H1 (cell line): ENCODE results near the gene CARM1.

Experiments
- CTCF ChIP-seq, 3 experiments: IDR thresholded peaks; 1 replicate in 2 of 3; 2 replicates in 1 of 3; pipeline versions ENCODE4 v1.5.1 to v1.6.1; 2011; ENCODE audit warnings: low read length in 3 of 3, mild to moderate bottlenecking in 3 of 3, inconsistent platforms in 2 of 3, low read depth in 1 of 3, moderate library complexity in 1 of 3; ENCODE audit not compliant: insufficient read depth in 1 of 3; ENCODE audit errors: control extremely low read depth in 1 of 3
- EP300 ChIP-seq, 2 experiments: IDR thresholded peaks; 1 replicate in 1 of 2; 2 replicates in 1 of 2; pipeline ENCODE4 v1.6.1; 2011 to 2012; ENCODE audit warnings: low read depth in 2 of 2, low read length in 2 of 2, mild to moderate bottlenecking in 2 of 2, borderline replicate concordance in 1 of 2, inconsistent platforms in 1 of 2, moderate library complexity in 1 of 2
- EZH2 ChIP-seq: fragments of 200-600 bp; sonication (generic); IDR thresholded peaks from 2 replicates; pipeline ENCODE4 v1.7.1; 2012; ENCODE audit warnings: low read depth, mild to moderate bottlenecking, moderate library complexity, low read length, inconsistent platforms; ENCODE audit not compliant: severe bottlenecking
- GABPA ChIP-seq: IDR thresholded peaks from 2 replicates; pipeline ENCODE4 v1.6.1; 2011; ENCODE audit warnings: mild to moderate bottlenecking, low read length, moderate library complexity, borderline replicate concordance; ENCODE audit not compliant: insufficient read depth
- SP1 ChIP-seq: IDR thresholded peaks from 2 replicates; pipeline ENCODE4 v1.6.1; 2011; ENCODE audit warnings: low read depth, low read length
- YY1 ChIP-seq: IDR thresholded peaks from 2 replicates; pipeline ENCODE4 v1.6.1; 2011; ENCODE audit warnings: low read depth, mild to moderate bottlenecking, low read length

GRCh38 chr19:10918359-10918758, 47.0 kb downstream of the CARM1 start:
- TF ChIP-seq EP300 (IDR thresholded peaks at IDR 0.05; ENCODE audit: borderline replicate concordance in 1 of 2, low read depth in 2 of 2, low read length in 2 of 2) (no peak), YY1 (no peak), EZH2 (no peak), CTCF (IDR thresholded peaks at IDR 0.05; ENCODE audit: control extremely low read depth in 1 of 3, insufficient read depth in 1 of 3, low read depth in 1 of 3, low read length in 3 of 3) (no peak), SP1 (no peak), GABPA (no peak)
